ENCODE data around the gene MTCH1.
A peak's percentile ranks its signal among the peaks of the same experiment; 100 is the strongest.
"Not testable (repeated sequence)": the region's sequence is repeated elsewhere in the genome, so short reads cannot be mapped to it uniquely, and the experiment has no call there.

The MTCH1 gene

DNA sequence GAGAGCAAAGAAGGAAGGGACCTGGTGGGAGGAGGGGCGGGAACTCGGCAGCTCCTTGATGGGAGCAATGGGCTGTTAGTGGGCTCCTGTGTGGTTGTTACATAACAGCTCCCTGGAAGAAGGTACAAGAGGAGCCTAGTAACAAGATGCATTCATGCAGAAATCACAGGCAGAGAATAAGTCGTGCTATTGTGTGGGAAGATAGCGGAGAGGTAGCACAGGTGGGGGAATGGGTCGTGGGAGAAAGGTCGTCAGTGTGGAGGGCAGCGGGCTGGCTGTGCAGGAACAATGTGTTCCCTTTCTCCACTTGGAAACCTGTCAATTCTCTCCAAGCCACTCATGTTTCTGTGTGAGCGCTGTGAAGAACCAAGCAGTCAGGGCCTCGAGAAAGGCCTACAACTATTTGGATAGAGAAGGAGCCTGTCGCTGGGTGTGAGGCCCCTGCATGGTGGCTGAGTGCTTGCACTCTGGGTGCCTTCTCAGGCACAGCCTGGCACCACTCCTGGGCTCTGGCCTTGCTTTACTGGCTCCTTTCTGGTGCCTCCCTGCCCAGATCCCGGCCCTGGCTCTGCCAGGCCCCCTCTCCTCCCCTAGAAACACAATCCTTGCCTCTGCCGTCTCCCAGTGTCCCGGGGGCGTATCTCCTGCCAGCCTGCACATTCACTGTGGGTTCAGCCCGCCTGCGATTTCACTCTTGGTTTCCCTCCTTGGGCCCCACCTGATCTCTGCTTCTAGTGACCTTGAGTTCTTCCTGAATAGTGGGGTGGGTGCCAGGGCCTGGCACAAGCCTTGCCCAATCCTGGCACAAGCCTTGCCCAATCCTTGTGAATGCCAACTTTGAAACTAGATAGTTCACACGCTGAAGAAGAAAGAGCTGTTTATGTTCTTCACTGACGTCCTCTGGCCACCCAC is 12.1 kb upstream of the MTCH1 start:
- H3K4me3 ChIP-seq (ENCODE audit: low read depth, low read length): no peak overlapping the region

DNA sequence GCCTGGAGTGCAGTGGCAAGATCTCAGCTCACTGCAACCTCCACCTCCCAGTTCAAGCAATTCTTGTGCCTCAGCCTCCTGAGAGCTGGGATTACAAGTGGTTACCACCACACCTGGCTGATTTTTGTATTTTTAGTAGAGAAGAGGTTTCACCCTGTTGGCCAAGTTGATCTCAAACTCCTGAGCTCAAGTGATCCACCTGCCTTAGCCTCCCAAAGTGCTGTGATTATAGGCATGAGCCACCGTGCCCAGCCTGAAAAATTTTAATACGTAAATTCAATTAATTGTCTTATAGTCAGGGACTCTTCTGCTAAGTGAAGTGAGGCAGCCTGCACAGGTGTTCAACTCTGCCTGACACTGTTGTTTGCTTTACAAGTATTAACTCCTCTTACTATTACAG is 4.4 kb upstream of the MTCH1 start:
- not testable (repeated sequence) for H3K4me3 ChIP-seq (ENCODE audit: low read depth, low read length)

- H3K4me3 ChIP-seq (ENCODE audit: low read depth, low read length): no peak overlapping the region
Measured at GRCh38 chr6:36989264-36989663, 3.3 kb upstream of the MTCH1 start.

DNA sequence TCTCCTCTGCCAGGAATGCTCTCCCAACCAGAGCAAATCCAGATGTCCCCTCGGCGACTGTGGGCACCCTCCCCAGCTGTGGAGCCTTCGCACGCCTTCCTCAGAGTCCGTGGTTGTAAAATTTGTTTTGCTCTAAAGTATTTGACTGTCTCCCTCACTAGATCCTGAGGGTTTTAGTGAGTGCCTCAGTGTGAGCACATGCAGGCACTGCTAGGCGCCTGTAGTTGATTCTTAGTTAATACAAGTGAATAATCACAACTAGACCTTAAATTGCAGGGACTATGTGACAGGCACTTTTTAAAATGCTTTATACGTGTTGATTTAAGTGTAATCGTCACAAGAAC is 680 bp upstream of the MTCH1 start:
- H3K4me3 ChIP-seq (ENCODE audit: low read depth, low read length): peak overlapping the region; percentile 87

- H3K4me3 ChIP-seq (ENCODE audit: low read depth, low read length): peak overlapping the region; percentile 87
Measured at GRCh38 chr6:36985417-36985807, 584 bp downstream of the MTCH1 start.

DNA sequence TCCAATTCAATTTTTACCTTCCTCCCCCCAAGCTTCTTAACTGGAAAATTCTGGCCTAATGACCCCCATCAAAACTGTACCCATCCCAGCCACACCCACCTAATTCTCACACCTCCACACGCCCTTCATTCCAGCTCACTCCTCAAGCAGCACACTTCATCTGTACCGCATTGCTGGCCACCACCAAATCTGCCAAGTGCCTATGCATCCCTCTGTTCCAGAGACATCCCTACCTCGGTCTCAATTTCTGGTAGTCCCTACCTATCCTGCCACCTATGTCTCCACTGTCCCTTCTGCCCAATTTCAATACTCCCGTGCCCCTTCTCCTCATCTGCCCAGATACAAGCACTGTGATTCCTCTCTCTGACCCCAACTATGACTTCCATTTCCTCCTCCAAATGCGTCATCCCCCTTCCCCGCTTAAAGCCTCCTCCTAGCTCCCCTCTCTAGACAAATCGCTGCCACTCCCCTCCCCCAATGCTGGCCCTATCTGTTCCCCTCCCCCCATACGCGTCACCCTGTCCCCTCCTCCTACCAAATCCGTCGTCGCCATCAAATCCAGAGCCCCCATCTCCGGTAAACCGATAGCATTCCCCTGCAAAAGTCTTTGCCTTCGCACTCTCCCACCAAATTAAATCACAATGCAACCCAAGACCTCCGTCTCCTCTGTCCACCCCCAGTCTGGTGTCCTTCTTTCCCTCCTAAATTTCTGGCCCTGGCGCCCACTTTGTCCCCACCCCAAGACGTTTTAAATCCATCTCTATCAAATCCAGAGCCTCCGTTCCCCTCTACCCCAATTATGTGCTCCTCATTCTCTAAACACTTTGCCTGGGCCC is 1.2 kb downstream of the MTCH1 start:
- H3K4me3 ChIP-seq (ENCODE audit: low read depth, low read length): peak overlapping the region; percentile 87

DNA sequence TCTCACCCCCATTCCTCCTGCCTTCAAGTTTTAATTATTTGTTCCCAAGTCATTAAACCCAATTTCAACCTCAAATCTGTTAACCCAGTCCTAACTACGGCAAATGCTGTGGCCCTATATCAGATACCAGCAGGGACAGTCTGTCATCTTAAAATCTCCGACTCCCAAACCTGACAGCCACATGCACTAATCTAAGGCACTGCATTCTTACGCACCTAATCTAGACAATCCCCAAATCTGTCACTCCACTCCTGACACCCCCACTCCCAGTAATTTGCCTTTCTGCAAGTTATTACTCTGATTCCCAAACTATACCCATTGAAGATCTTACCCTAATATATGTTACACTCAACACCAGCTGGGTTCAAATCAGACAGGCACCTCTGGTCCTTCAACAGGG is 2.5 kb downstream of the MTCH1 start:
- H3K4me3 ChIP-seq (ENCODE audit: low read depth, low read length): no peak overlapping the region

- no peak overlapping the region for H3K4me3 ChIP-seq (ENCODE audit: low read depth, low read length)
Measured at GRCh38 chr6:36980876-36981619, 4.9 kb downstream of the MTCH1 start.

GRCh38 chr6:36980129-36980528 is 5.9 kb downstream of the MTCH1 start:
- no peak overlapping the region for H3K4me3 ChIP-seq (ENCODE audit: low read depth, low read length)

DNA sequence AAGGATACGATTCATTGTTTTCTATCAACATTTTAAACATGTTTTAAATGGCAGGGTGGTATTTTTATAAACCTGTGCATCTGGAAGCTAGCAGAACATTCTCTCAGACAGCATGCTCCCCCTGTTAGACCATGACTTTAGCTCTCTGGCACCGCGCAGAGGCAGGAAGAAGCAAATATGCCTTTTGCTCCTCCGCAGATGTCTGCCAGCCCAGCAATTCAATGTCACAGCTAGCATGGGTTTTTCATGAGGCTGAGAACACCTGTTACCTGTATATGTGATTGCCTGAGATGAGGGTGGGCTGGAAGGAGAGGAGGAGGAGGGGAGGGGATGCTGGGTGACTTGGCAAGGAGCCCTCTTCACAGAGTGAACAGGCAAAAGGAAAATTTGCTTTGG is 6.7 kb downstream of the MTCH1 start:
- H3K4me3 ChIP-seq (ENCODE audit: low read depth, low read length): no peak overlapping the region

GRCh38 chr6:36978421-36979346 is 7.3 kb downstream of the MTCH1 start:
- H3K4me3 ChIP-seq (ENCODE audit: low read depth, low read length): no peak overlapping the region

- no peak overlapping the region for H3K4me3 ChIP-seq (ENCODE audit: low read depth, low read length)
Measured at GRCh38 chr6:36977470-36977941, 8.5 kb downstream of the MTCH1 start.

GRCh38 chr6:36976931-36977330 is 9.1 kb downstream of the MTCH1 start:
- no peak overlapping the region for H3K4me3 ChIP-seq (ENCODE audit: low read depth, low read length)

DNA sequence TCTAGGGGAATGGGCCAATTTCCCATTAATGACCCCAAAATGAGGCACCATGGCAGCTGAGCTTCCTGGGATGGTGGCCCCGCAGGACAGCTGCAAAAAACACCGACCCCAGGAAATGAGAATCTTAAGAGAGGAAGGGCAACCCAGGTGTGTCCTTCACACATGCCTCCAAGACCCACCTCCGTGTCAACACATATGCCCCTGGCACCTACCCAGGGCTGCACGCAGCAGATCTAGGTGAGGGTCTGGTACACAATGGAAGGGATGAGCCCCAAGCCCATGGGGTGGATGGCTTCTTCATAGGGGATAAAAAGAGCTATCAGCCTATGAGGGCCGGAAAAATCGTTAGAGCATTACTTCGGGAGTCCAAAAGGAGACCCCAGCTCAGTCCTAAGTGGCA is 9.5 kb downstream of the MTCH1 start:
- no peak overlapping the region for H3K4me3 ChIP-seq (ENCODE audit: low read depth, low read length)

GRCh38 chr6:36976007-36976264 is 10.1 kb downstream of the MTCH1 start:
- no peak overlapping the region for H3K4me3 ChIP-seq (ENCODE audit: low read depth, low read length)

- no peak overlapping the region for H3K4me3 ChIP-seq (ENCODE audit: low read depth, low read length)
Measured at GRCh38 chr6:36975231-36976006, 10.6 kb downstream of the MTCH1 start.

GRCh38 chr6:36973647-36974046 is 12.3 kb downstream of the MTCH1 start:
- H3K4me3 ChIP-seq (ENCODE audit: low read depth, low read length): no peak overlapping the region

GRCh38 chr6:36973190-36973589 is 12.8 kb downstream of the MTCH1 start:
- H3K4me3 ChIP-seq (ENCODE audit: low read depth, low read length): no peak overlapping the region

DNA sequence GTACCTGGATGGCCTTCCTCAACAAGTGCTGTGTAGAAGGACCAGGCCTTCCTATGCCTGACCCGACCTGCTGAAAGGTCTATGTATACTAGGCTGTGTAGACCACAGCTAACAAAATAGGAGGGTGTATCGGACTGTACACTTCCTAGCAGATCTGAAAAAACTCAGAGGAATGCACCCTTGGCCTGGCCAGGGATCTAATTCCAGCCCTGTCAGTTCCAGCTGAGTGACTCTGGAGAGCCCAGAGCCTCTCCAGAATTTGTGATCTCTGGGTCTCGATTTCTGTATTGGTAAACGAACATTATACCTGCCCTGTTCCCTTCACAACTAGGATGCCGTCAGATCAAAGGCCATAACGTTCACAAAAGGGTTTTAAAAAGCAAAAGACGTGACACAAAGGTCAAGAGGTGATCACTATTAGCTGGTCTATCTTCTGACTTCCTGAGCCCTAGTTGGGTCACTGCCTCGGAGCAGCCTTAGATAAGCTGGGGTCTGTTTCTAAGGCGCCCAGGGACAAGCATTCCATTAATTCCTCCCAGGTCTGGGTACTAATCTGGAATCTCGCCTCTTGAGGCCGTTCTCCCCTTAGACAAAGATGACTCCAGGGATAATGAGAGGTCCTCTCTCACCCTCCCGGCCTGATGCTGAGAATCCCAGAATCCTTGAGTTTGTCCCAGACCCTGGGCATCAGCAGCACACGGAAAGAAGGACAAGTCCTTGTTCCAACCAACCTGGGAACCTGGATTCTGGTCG is 13.9 kb downstream of the MTCH1 start:
- H3K4me3 ChIP-seq (ENCODE audit: low read depth, low read length): no peak overlapping the region

Measured in iPS-11a (cell line).